HepG2 (cell line): ENCODE measurements around the gene SCAPER. TPM values are rescaled to one million over a fixed set of nuclear protein-coding genes. Genes with fewer than 3 reads are reported as not detected.

ENCODE experiments used
- ATAC-seq: fragments of 200-7000 bp; cut with Tn5 transposase; 3 replicates; pipeline ENCODE4 v1.9.1; 2020; ENCODE audit warnings: mild to moderate bottlenecking, moderate library complexity
- BruUV-seq: library from RNA; stranded (reverse); fragments of 400-500 nt; replicated peaks from 2 replicates; lab custom pipeline; 2021; lab: Mats Ljungman, UMichigan
- CTCF ChIA-PET: fragments of 300-600 bp; formaldehyde crosslinking; extraction: SDS; loops from one replicate; lab custom pipeline; 2021; ENCODE audit warnings: low total read pairs, inconsistent platforms, low intra/inter-chr PET ratio; lab: Yijun Ruan, JAX
- POLR2A ChIA-PET: fragments of 350-600 bp; sonication (Branson Sonifier 250); formaldehyde crosslinking; loops from one replicate; lab custom pipeline; 2020; ENCODE audit warnings: antibody characterized with exemption, inconsistent platforms; lab: Yijun Ruan, JAX
- DNase-seq: peaks from one replicate; pipeline ENCODE4 v3.0.0-alpha.2; 2015; ENCODE audit warnings: low spot score
- FAIRE-seq: peaks from 3 replicates; lab custom pipeline; 2011; peaks lifted over from hg19 to GRCh38; lab: Jason Lieb, UNC
- H2AFZ ChIP-seq: one replicate; pipeline ENCODE4 v1.6.1; 2011; ENCODE audit warnings: low read length, inconsistent platforms
- H3K27ac ChIP-seq: fragments of 300-600 bp; 3 replicates; pipeline ENCODE4 v1.8.0; 2011; ENCODE audit warnings: mixed run types, mild to moderate bottlenecking, mixed read lengths, low read length, inconsistent platforms; ENCODE audit not compliant: insufficient read depth; ENCODE audit errors: extremely low read length
- H3K27me3 ChIP-seq, 2 experiments: fragments of 200-600 bp in 1 of 2; 2 replicates in 1 of 2; 3 replicates in 1 of 2; pipeline versions ENCODE4 v1.6.0 to v1.8.0; 2011; ENCODE audit warnings: low read length in 2 of 2, mild to moderate bottlenecking in 2 of 2, moderate library complexity in 2 of 2, inconsistent platforms in 1 of 2; ENCODE audit not compliant: insufficient read depth in 2 of 2, control insufficient read depth in 1 of 2
- H3K36me3 ChIP-seq, 2 experiments: fragments of 200-600 bp in 1 of 2; replicated peaks in 1 of 2; 2 replicates in 1 of 2; 3 replicates in 1 of 2; pipeline versions ENCODE4 v1.5.1 to v1.8.0; 2011; ENCODE audit warnings: low read length in 2 of 2, inconsistent platforms in 1 of 2; ENCODE audit not compliant: insufficient read depth in 2 of 2, control insufficient read depth in 1 of 2
- H3K4me1 ChIP-seq: 2 replicates; pipeline ENCODE4 v1.5.1; 2012; ENCODE audit warnings: low read length, inconsistent platforms; ENCODE audit not compliant: insufficient read depth
- H3K4me2 ChIP-seq: 2 replicates; pipeline ENCODE4 v1.6.0; 2011; ENCODE audit warnings: low read depth, low read length, inconsistent platforms
- H3K4me3 ChIP-seq, 3 experiments: fragments of 200-600 bp in 1 of 3; sonication (generic), shearing (Covaris generic) in 1 of 3; replicated peaks in 1 of 3; 2 replicates each; pipeline ENCODE4 v1.5.1; 2011 to 2016; ENCODE audit warnings: low read length in 3 of 3, inconsistent platforms in 2 of 3, low read depth in 2 of 3, mild to moderate bottlenecking in 2 of 3, control low read depth in 1 of 3, mixed read lengths in 1 of 3; ENCODE audit not compliant: insufficient read depth in 1 of 3
- H3K79me2 ChIP-seq: one replicate; pipeline ENCODE4 v1.6.1; 2011; ENCODE audit warnings: low read length, inconsistent platforms; ENCODE audit not compliant: insufficient read depth
- H3K9ac ChIP-seq: 2 replicates; pipeline ENCODE4 v1.6.0; 2011; ENCODE audit warnings: mild to moderate bottlenecking, low read depth, low read length, inconsistent platforms; ENCODE audit not compliant: insufficient read depth
- H3K9me3 ChIP-seq: 2 replicates; pipeline ENCODE4 v1.5.1; 2012; ENCODE audit warnings: mild to moderate bottlenecking, low read length
- H4K20me1 ChIP-seq: 2 replicates; pipeline ENCODE4 v1.6.0; 2011; ENCODE audit warnings: inconsistent platforms, mild to moderate bottlenecking, low read length, moderate library complexity; ENCODE audit not compliant: insufficient read depth
- CBFB ChIP-seq: sonication (generic); formaldehyde crosslinking; IDR thresholded peaks from 2 replicates; pipeline ENCODE4 v1.4.0; 2020; ENCODE audit warnings: missing genetic modification reagents
- CEBPZ ChIP-seq: IDR thresholded peaks from 2 replicates; pipeline ENCODE4 v1.6.1; 2012; ENCODE audit warnings: low read length, improper control_type of control experiment
- PAF1 ChIP-seq: IDR thresholded peaks from 2 replicates; pipeline ENCODE4 v1.6.1; 2016; ENCODE audit warnings: missing genetic modification reagents, missing compliant biosample characterization
- PCBP1 ChIP-seq: fragments of 200-400 bp; formaldehyde crosslinking; IDR thresholded peaks from 2 replicates; pipeline ENCODE4 v1.6.1; 2017; ENCODE audit warnings: mild to moderate bottlenecking, low read depth, low read length, borderline replicate concordance
- REPIN1 ChIP-seq: sonication (generic); formaldehyde crosslinking; IDR thresholded peaks from 2 replicates; pipeline ENCODE4 v1.8.0; 2022; ENCODE audit warnings: missing genetic modification reagents, low read depth, mild to moderate bottlenecking, borderline replicate concordance
- RFX1 ChIP-seq: fragments of 450-650 bp; IDR thresholded peaks from 2 replicates; pipeline ENCODE4 v1.6.1; 2017
- RFXANK ChIP-seq: IDR thresholded peaks from 2 replicates; pipeline ENCODE4 v1.6.1; 2016
- SATB2 ChIP-seq: sonication (generic); formaldehyde crosslinking; IDR thresholded peaks from 2 replicates; pipeline ENCODE4 v1.5.0; 2020; ENCODE audit warnings: missing genetic modification reagents
- XRCC5 ChIP-seq: fragments of 200-400 bp; formaldehyde crosslinking; optimal IDR thresholded peaks from 2 replicates; pipeline ENCODE3; 2017; ENCODE audit warnings: mild to moderate bottlenecking, low read length
- ZNF557 ChIP-seq: sonication (generic); formaldehyde crosslinking; IDR thresholded peaks from 2 replicates; pipeline ENCODE4 v1.4.0; 2020; ENCODE audit warnings: missing genetic modification reagents
- ZNF710 ChIP-seq: sonication (generic); formaldehyde crosslinking; IDR thresholded peaks from 2 replicates; pipeline ENCODE4 v1.5.0; 2020; ENCODE audit warnings: mild to moderate bottlenecking, missing genetic modification reagents, borderline replicate concordance
- ZNF83 ChIP-seq: sonication (generic); formaldehyde crosslinking; IDR thresholded peaks from 2 replicates; pipeline ENCODE4 v1.4.0; 2020; ENCODE audit warnings: missing genetic modification reagents, mild to moderate bottlenecking, borderline replicate concordance
- WGBS: methylation state at CpG from one replicate; pipeline ENCODE4 v1.1.6; 2017; ENCODE audit warnings: low lambda C conversion rate; 5-methylcytosine and 5-hydroxymethylcytosine counted together
- in situ Hi-C: cut with HindIII; loops from 2 replicates; pipeline ENCODE4 v1.10.0; 2017; ENCODE audit warnings: low pct_unique_long_range_greater_than_20kb; ENCODE audit not compliant: extremely low pct_ligation_motif_present
- intact Hi-C: fragments of 100-400 bp; cut with micrococcal nuclease; formaldehyde crosslinking; loops from one replicate; pipeline ENCODE4 v1.10.0; 2022; ENCODE audit not compliant: unreplicated experiment
- polyA plus RNA-seq, 8 experiments: library from polyadenylated mRNA; depleted of rRNA in 3 of 8; stranded (reverse) in 7 of 8; unstranded in 1 of 8; fragments of >200 nt; fragmentation: Illumina TruSeq in 4 of 8; extraction: Trizol in 4 of 8; gene quantifications; 2 replicates each; pipeline versions ENCODE4 v1.2.1 to v1.2.3, GENCODE V29; 2011 to 2016; ENCODE audit warnings: low read depth in 4 of 8, missing spikeins in 1 of 8, mixed read lengths in 1 of 8; ENCODE audit not compliant: insufficient read depth in 1 of 8
- total RNA-seq, 5 experiments: library from RNA; depleted of rRNA; stranded (reverse); fragments of >200 nt; fragmentation: Illumina TruSeq; extraction: Trizol; gene quantifications; 2 replicates each; pipeline ENCODE4 v1.2.3, GENCODE V29; 2016; ENCODE audit warnings: low read depth in 1 of 5
- TF ChIP-seq, protein P1 (sequence below): IDR thresholded peaks from 2 replicates; pipeline ENCODE4 v1.6.1; 2012; ENCODE audit warnings: low read depth, low read length, improper control_type of control experiment
- TF ChIP-seq, protein P2 (sequence below): sonication (generic); formaldehyde crosslinking; IDR thresholded peaks from 2 replicates; pipeline ENCODE4 v1.8.1; 2023; ENCODE audit warnings: missing genetic modification reagents, inconsistent platforms, borderline replicate concordance

Gene SCAPER
- total and polyA plus RNA-seq, 2 of the 13 experiments (the other 11 are each of a cell fraction or from before 2014, with no cell fraction given) = 4.3 to 10.5 TPM

DNA sequence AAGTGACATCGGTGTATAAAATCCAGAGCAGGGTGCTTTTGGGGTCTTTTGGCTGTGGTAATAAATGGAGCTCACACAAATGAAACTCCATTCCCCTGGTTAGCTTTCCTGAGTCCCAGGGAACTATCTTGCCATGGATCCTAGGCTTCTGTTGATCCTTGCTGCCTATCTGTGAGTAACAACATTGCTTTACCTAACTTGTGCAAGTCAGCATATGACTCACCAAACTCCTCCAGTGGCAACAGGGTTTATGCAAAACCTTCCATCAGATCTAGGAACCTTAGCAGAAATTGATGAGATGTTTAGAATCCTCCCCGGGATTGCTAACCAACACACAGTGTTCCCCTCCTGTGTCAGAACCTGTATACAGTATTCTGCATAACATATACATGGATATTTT lies 105.4 kb downstream of the SCAPER start (continued):
- TF ChIP-seq, protein P1, sequence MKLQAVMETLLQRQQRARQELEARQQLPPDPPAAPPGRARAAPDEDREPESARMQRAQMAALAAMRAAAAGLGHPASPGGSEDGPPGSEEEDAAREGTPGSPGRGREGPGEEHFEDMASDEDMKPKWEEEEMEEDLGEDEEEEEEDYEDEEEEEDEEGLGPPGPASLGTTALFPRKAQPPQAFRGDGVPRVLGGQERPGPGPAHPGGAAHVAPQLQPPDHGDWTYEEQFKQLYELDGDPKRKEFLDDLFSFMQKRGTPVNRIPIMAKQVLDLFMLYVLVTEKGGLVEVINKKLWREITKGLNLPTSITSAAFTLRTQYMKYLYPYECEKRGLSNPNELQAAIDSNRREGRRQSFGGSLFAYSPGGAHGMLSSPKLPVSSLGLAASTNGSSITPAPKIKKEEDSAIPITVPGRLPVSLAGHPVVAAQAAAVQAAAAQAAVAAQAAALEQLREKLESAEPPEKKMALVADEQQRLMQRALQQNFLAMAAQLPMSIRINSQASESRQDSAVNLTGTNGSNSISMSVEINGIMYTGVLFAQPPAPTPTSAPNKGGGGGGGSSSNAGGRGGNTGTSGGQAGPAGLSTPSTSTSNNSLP = no peak
- no peak for TF ChIP-seq RFX1
- no peak for TF ChIP-seq PCBP1
- TF ChIP-seq CEBPZ = no peak
- TF ChIP-seq ZNF557 (CRISPR knock-in tag) = no peak
- no peak for TF ChIP-seq XRCC5
- TF ChIP-seq SATB2 (CRISPR knock-in tag) = no peak
- no peak for TF ChIP-seq CBFB (CRISPR knock-in tag)
- no peak for TF ChIP-seq PAF1 (CRISPR knock-in tag)
- TF ChIP-seq, all 625 proteins: peak for 0

GRCh38 chr15:76795217-76795616 lies 109.9 kb downstream of the SCAPER start:
- FAIRE-seq (no peak), ATAC-seq (no peak), DNase-seq (no peak)
- Histone ChIP-seq H4K20me1 (no peaks in the 10 kb centered on the region), H3K27me3 (no peaks in the 10 kb centered on the region), H3K27ac (no peak overlapping the region), H2AFZ (no peak overlapping the region), H3K9ac (no peak overlapping the region), H3K4me3 (no peak overlapping the region), H3K79me2 (no peaks in the 10 kb centered on the region), H3K9me3 (no peaks in the 10 kb centered on the region), H3K36me3 (peaks cover 4 to 21% of the 10 kb centered on the region in 2 experiments; a peak in 4 of 5 replicates), H3K4me1 (no peaks in the 10 kb centered on the region), H3K4me2 (no peak overlapping the region)
- CTCF ChIA-PET = no interaction called here
- POLR2A ChIA-PET = no interaction called here
- in situ Hi-C loops = no loop called here
- intact Hi-C loops = no loop called here
- WGBS = 96% methylated on average over 5 of the region's 5 CpGs
- BruUV-seq = no TSS peak
- TF ChIP-seq, protein P2, sequence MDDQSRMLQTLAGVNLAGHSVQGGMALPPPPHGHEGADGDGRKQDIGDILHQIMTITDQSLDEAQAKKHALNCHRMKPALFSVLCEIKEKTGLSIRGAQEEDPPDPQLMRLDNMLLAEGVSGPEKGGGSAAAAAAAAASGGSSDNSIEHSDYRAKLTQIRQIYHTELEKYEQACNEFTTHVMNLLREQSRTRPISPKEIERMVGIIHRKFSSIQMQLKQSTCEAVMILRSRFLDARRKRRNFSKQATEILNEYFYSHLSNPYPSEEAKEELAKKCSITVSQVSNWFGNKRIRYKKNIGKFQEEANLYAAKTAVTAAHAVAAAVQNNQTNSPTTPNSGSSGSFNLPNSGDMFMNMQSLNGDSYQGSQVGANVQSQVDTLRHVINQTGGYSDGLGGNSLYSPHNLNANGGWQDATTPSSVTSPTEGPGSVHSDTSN (CRISPR knock-in tag) = no peak
- no peak for TF ChIP-seq ZNF710
- no peak for TF ChIP-seq REPIN1
- no peak for TF ChIP-seq RFXANK (CRISPR knock-in tag)
- TF ChIP-seq ZNF83 = no peak
